HepG2 (cell line): ENCODE results near the gene ORC2. TPM values are rescaled to one million over a fixed set of nuclear protein-coding genes. Genes with fewer than 3 reads are reported as not detected.

Experiments
- DDIT3 ChIP-seq: sonication (generic); formaldehyde crosslinking; IDR thresholded peaks from 2 replicates; pipeline ENCODE4 v1.4.0; 2020; ENCODE audit warnings: mild to moderate bottlenecking, missing genetic modification reagents
- FIP1L1 ChIP-seq: fragments of 200-400 bp; formaldehyde crosslinking; IDR thresholded peaks from 2 replicates; pipeline ENCODE4 v1.6.1; 2018; ENCODE audit warnings: low read depth, mild to moderate bottlenecking, low read length, moderate library complexity, borderline replicate concordance; ENCODE audit not compliant: insufficient read depth
- FOXK1 ChIP-seq: sonication (generic); formaldehyde crosslinking; IDR thresholded peaks from 2 replicates; pipeline ENCODE4 v1.4.0; 2020; ENCODE audit warnings: low read depth, missing genetic modification reagents, borderline replicate concordance
- GATA4 ChIP-seq: sonication (generic); IDR thresholded peaks from 2 replicates; pipeline ENCODE4 v1.6.1; 2016; ENCODE audit warnings: antibody characterized with exemption, low read depth, borderline replicate concordance
- NCOR1 ChIP-seq: fragments of 200-600 bp; sonication (generic); IDR thresholded peaks from 2 replicates; pipeline ENCODE4 v1.7.0; 2017; ENCODE audit warnings: antibody characterized with exemption, low read length, borderline replicate concordance
- NONO ChIP-seq, 2 experiments: fragments of 450-650 bp in 1 of 2; sonication (generic) in 1 of 2; formaldehyde crosslinking in 1 of 2; IDR thresholded peaks in 1 of 2; conservative IDR thresholded peaks in 1 of 2; 2 replicates each; pipeline versions ENCODE4 v1.6.1 to v1.8.0; 2017 to 2022; ENCODE audit warnings: mild to moderate bottlenecking in 1 of 2, missing genetic modification reagents in 1 of 2, moderate library complexity in 1 of 2
- NR2F1 ChIP-seq, 2 experiments: fragments of 450-650 bp in 1 of 2; formaldehyde crosslinking in 1 of 2; IDR thresholded peaks; 2 replicates each; pipeline versions ENCODE4 v1.5.0 to v1.6.1; 2016 to 2020; ENCODE audit warnings: mild to moderate bottlenecking in 1 of 2, missing compliant biosample characterization in 1 of 2, missing genetic modification reagents in 1 of 2, moderate library complexity in 1 of 2
- RARG ChIP-seq: sonication (generic); formaldehyde crosslinking; IDR thresholded peaks from 2 replicates; pipeline ENCODE4 v1.4.0; 2020; ENCODE audit warnings: low read depth, mild to moderate bottlenecking, missing genetic modification reagents
- RFX3 ChIP-seq: IDR thresholded peaks from 2 replicates; pipeline ENCODE4 v1.6.1; 2016; ENCODE audit warnings: missing biosample characterization, missing genetic modification reagents
- SIX4 ChIP-seq: sonication (generic); formaldehyde crosslinking; IDR thresholded peaks from 2 replicates; pipeline ENCODE4 v1.4.0; 2020; ENCODE audit warnings: missing genetic modification reagents
- SMYD3 ChIP-seq: sonication (generic); formaldehyde crosslinking; IDR thresholded peaks from 2 replicates; pipeline ENCODE4 v1.8.1; 2023; ENCODE audit warnings: mild to moderate bottlenecking, missing genetic modification reagents
- TAF1 ChIP-seq: sonication (generic); formaldehyde crosslinking; IDR thresholded peaks from 2 replicates; pipeline ENCODE4 v1.4.0; 2020; ENCODE audit warnings: missing genetic modification reagents
- ZBTB21 ChIP-seq: sonication (generic); formaldehyde crosslinking; IDR thresholded peaks from 2 replicates; pipeline ENCODE4 v1.4.0; 2020; ENCODE audit warnings: missing genetic modification reagents
- ZFP91 ChIP-seq: sonication (generic); formaldehyde crosslinking; IDR thresholded peaks from 2 replicates; pipeline ENCODE4 v1.9.0; 2022; ENCODE audit warnings: missing genetic modification reagents, mild to moderate bottlenecking, borderline replicate concordance
- ZNF496 ChIP-seq: sonication (generic); formaldehyde crosslinking; IDR thresholded peaks from 2 replicates; pipeline ENCODE4 v1.8.1; 2023; ENCODE audit warnings: mild to moderate bottlenecking, moderate library complexity, missing genetic modification reagents; ENCODE audit not compliant: insufficient replicate concordance
- ZNF562 ChIP-seq: sonication (generic); formaldehyde crosslinking; IDR thresholded peaks from 2 replicates; pipeline ENCODE4 v1.8.0; 2022; ENCODE audit warnings: missing genetic modification reagents, borderline replicate concordance
- ZNF577 ChIP-seq: sonication (generic); formaldehyde crosslinking; IDR thresholded peaks from 2 replicates; pipeline ENCODE4 v1.4.0; 2020; ENCODE audit warnings: mild to moderate bottlenecking, low read depth, missing genetic modification reagents, borderline replicate concordance
- polyA plus RNA-seq, 8 experiments: library from polyadenylated mRNA; depleted of rRNA in 3 of 8; stranded (reverse) in 7 of 8; unstranded in 1 of 8; fragments of >200 nt; fragmentation: Illumina TruSeq in 4 of 8; extraction: Trizol in 4 of 8; gene quantifications; 2 replicates each; pipeline versions ENCODE4 v1.2.1 to v1.2.3, GENCODE V29; 2011 to 2016; ENCODE audit warnings: low read depth in 4 of 8, missing spikeins in 1 of 8, mixed read lengths in 1 of 8; ENCODE audit not compliant: insufficient read depth in 1 of 8
- total RNA-seq, 5 experiments: library from RNA; depleted of rRNA; stranded (reverse); fragments of >200 nt; fragmentation: Illumina TruSeq; extraction: Trizol; gene quantifications; 2 replicates each; pipeline ENCODE4 v1.2.3, GENCODE V29; 2016; ENCODE audit warnings: low read depth in 1 of 5
- TF ChIP-seq, protein P1 (sequence below): IDR thresholded peaks from 2 replicates; pipeline ENCODE4 v1.6.1; 2012; ENCODE audit warnings: low read depth, low read length, improper control_type of control experiment
- TF ChIP-seq, protein P2 (sequence below): IDR thresholded peaks from 2 replicates; pipeline ENCODE4 v1.6.1; 2016; ENCODE audit warnings: low read depth, borderline replicate concordance
- TF ChIP-seq, protein P3 (sequence below): sonication (generic); formaldehyde crosslinking; IDR thresholded peaks from 2 replicates; pipeline ENCODE4 v1.8.1; 2023; ENCODE audit warnings: mild to moderate bottlenecking, inconsistent platforms, moderate library complexity, missing genetic modification reagents, borderline replicate concordance
- TF ChIP-seq, protein P4 (sequence below): sonication (generic); formaldehyde crosslinking; IDR thresholded peaks from 2 replicates; pipeline ENCODE4 v1.4.0; 2020; ENCODE audit warnings: missing genetic modification reagents, borderline replicate concordance

The ORC2 gene
- total and polyA plus RNA-seq, 2 of the 13 experiments (the other 11 are each of a cell fraction or from before 2014, with no cell fraction given), result 19.3 to 73.5 TPM

DNA sequence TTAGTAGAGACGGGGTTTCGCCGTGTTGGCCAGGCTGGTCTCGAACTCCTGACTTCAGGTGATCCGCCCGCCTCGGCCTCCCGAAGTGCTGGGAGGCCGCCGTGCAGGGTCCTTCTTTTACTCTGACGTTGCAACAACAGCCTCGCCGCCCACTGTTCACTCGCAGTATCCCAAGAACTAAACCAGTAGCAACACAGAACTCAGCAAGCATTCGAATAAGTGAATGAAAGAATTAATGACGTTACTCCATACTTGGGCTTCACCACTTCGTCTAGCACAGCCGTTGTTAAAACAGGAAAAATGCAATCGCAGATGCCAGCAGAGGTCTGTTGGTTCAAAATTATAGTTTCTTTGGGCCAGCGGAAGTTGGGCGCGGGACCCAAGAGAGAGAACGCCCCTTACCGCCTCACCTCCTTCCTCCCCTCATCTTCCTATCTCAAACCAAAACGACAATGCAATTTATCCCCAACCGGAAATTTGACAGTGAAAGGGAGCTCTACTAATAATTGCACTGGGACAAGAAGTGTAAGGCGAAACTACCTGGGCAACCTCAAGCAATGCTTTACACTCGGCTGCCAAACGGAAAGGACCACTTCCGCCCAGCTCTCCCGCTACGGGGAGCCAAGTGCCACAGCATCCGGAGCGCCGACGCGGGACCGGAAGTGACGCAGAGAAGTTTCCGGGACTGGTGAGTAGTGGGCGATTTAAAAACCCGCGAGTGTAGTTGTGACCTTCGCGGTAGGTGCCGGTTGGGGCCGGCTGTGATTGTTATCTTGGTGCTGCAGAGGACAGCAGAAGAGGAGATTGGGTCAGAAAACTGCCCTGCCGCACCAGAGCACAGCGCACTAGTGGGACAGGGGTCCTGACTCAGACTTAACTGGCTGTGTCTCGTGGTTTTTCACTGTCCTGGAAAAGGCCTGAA lies 74.5 kb downstream of the ORC2 start, which contains the start of the genes NIF3L1 and PPIL3 (continued):
- TF ChIP-seq GATA4 (peak; percentile 24; the same call in 1 of the 2 replicates), FOXK1 (CRISPR knock-in tag) (peak; percentile 34; the same call in 1 of the 2 replicates), DDIT3 (CRISPR knock-in tag) (no peak), ZNF562 (CRISPR knock-in tag) (no peak), ZFP91 (CRISPR knock-in tag) (peak; percentile 94), NR2F1 (CRISPR knock-in tag; IDR thresholded peaks at IDR 0.05) (no peak; a peak in 1 of 4 replicates), ZNF577 (CRISPR knock-in tag) (no peak), NCOR1 (peak; percentile 19; the same call in 1 of the 2 replicates), SIX4 (CRISPR knock-in tag) (peak; percentile 86), ZNF496 (no peak), RARG (CRISPR knock-in tag) (no peak), RFX3 (no peak), NONO (IDR thresholded peaks at IDR 0.05) (no peak), NONO (CRISPR knock-in tag; conservative IDR thresholded peaks at IDR 0.05) (peak; percentile 82), SMYD3 (CRISPR knock-in tag) (no peak; the same call in 1 of the 2 replicates), FIP1L1 (no peak), TAF1 (peak; percentile 84), ZBTB21 (CRISPR knock-in tag) (peak; percentile 54)
- TF ChIP-seq, protein P1, sequence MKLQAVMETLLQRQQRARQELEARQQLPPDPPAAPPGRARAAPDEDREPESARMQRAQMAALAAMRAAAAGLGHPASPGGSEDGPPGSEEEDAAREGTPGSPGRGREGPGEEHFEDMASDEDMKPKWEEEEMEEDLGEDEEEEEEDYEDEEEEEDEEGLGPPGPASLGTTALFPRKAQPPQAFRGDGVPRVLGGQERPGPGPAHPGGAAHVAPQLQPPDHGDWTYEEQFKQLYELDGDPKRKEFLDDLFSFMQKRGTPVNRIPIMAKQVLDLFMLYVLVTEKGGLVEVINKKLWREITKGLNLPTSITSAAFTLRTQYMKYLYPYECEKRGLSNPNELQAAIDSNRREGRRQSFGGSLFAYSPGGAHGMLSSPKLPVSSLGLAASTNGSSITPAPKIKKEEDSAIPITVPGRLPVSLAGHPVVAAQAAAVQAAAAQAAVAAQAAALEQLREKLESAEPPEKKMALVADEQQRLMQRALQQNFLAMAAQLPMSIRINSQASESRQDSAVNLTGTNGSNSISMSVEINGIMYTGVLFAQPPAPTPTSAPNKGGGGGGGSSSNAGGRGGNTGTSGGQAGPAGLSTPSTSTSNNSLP, result peak; percentile 96
- TF ChIP-seq, protein P2, sequence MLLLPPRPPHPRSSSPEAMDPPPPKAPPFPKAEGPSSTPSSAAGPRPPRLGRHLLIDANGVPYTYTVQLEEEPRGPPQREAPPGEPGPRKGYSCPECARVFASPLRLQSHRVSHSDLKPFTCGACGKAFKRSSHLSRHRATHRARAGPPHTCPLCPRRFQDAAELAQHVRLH (CRISPR knock-in tag), result no peak
- TF ChIP-seq, protein P3, sequence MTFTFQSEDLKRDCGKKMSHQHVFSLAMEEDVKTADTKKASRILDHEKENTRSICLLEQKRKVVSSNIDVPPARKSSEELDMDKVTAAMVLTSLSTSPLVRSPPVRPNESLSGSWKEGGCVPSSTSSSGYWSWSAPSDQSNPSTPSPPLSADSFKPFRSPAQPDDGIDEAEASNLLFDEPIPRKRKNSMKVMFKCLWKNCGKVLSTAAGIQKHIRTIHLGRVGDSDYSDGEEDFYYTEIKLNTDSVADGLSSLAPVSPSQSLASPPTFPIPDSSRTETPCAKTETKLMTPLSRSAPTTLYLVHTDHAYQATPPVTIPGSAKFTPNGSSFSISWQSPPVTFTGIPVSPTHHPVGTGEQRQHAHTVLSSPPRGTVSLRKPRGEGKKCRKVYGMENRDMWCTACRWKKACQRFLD (CRISPR knock-in tag), result peak; percentile 92; the same call in 1 of the 2 replicates
- TF ChIP-seq, protein P4, sequence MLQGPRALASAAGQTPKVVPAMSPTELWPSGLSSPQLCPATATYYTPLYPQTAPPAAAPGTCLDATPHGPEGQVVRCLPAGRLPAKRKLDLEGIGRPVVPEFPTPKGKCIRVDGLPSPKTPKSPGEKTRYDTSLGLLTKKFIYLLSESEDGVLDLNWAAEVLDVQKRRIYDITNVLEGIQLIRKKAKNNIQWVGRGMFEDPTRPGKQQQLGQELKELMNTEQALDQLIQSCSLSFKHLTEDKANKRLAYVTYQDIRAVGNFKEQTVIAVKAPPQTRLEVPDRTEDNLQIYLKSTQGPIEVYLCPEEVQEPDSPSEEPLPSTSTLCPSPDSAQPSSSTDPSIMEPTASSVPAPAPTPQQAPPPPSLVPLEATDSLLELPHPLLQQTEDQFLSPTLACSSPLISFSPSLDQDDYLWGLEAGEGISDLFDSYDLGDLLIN, result peak; percentile 22; the same call in 1 of the 2 replicates
